Stimulated activated CD8-positive, alpha-beta memory T cell treated with anti-CD3 and anti-CD28 coated beads, Interleukin-4, amount 100 ng/mL, for 4 hours (primary cell): ENCODE data around the gene RFC1.

Experiments
- DNase-seq, 2 donors: peaks; one replicate each; pipeline ENCODE4 v3.0.0-alpha.2; 2020; ENCODE audit warnings: low read depth in 2 of 2, low spot score in 1 of 2

RFC1 gene

GRCh38 chr4:39255266-39255665 lies 110.9 kb downstream of the RFC1 start:
- DNase-seq: no peak

GRCh38 chr4:39243462-39243861 lies 122.7 kb downstream of the RFC1 start:
- no peak for DNase-seq
